Left ventricle myocardium inferior (tissue), 1 donor: ENCODE measurements around the gene ANKRD39. TPM values are rescaled to one million over a fixed set of nuclear protein-coding genes. Genes with fewer than 3 reads are reported as not detected.

Experiments used
- DNase-seq: peaks from one replicate; pipeline ENCODE4 v3.0.0-alpha.2; 2020
- H3K27ac ChIP-seq: fragments of 200-600 bp; replicated peaks from 2 replicates; pipeline ENCODE4 v1.8.0; 2021
- H3K27me3 ChIP-seq: fragments of 200-600 bp; 2 replicates; pipeline ENCODE4 v1.8.0; 2021; ENCODE audit warnings: low read depth
- H3K36me3 ChIP-seq: fragments of 200-600 bp; 2 replicates; pipeline ENCODE4 v1.8.0; 2021
- H3K4me1 ChIP-seq: fragments of 200-600 bp; 2 replicates; pipeline ENCODE4 v1.8.0; 2021
- H3K4me3 ChIP-seq: fragments of 200-600 bp; 2 replicates; pipeline ENCODE4 v1.8.0; 2021; ENCODE audit warnings: mild to moderate bottlenecking, moderate library complexity
- H3K9me3 ChIP-seq: fragments of 200-600 bp; replicated peaks from 2 replicates; pipeline ENCODE4 v1.8.0; 2021
- CTCF ChIP-seq: fragments of 200-600 bp; IDR thresholded peaks from 2 replicates; pipeline ENCODE4 v1.8.0; 2021; ENCODE audit warnings: antibody characterized with exemption, mild to moderate bottlenecking, borderline replicate concordance
- intact Hi-C: fragments of 100-400 bp; cut with micrococcal nuclease; formaldehyde crosslinking; loops from one replicate; pipeline ENCODE4 v1.11.0; 2022
- total RNA-seq: library from RNA; stranded (reverse); fragmentation: NEBNext Ultra II Directional; extraction: Animal tissue kit (Norgen Biotek cat#: 25700); gene quantifications from one replicate; pipeline ENCODE4 v1.2.1, GENCODE V29; 2021
- donor health status: DM: no; HTN: yes; CAD: no; lungs with severe emphysema.

Gene ANKRD39
- total RNA-seq, 1 donor from 2014 or later, result 14.3 TPM

- no peak for TF ChIP-seq CTCF
- no peaks in the 10 kb centered on the region for H3K9me3 ChIP-seq
- H3K4me3 ChIP-seq, result peak overlapping the region; percentile 43
- peaks cover 78% of the 10 kb centered on the region for H3K4me1 ChIP-seq
- H3K27me3 ChIP-seq, result no peaks in the 10 kb centered on the region
- no peak for DNase-seq
- intact Hi-C loops, result loop anchor here (5.0 kb wide), 1 partner anchor 35 kb away; no protein-coding TSS in a partner anchor
- H3K36me3 ChIP-seq, result no peaks in the 10 kb centered on the region
- peak overlapping the region; percentile 98 for H3K27ac ChIP-seq
Measured at GRCh38 chr2:96872591-96873349, 15.0 kb upstream of the ANKRD39 start.

- no peak for DNase-seq
- TF ChIP-seq CTCF, result no peak
- Histone ChIP-seq H3K27me3 (no peaks in the 10 kb centered on the region), H3K4me1 (peaks cover 98% of the 10 kb centered on the region), H3K9me3 (no peaks in the 10 kb centered on the region), H3K36me3 (peaks cover 18% of the 10 kb centered on the region), H3K4me3 (peak overlapping the region; percentile 83), H3K27ac (peak overlapping the region; percentile 98)
- intact Hi-C loops, result loop anchor here (5.0 kb wide), 1 partner anchor 37 kb away; no protein-coding TSS in a partner anchor
Measured at GRCh38 chr2:96870626-96871255, 12.9 kb upstream of the ANKRD39 start.

- peaks cover 98% of the 10 kb centered on the region for H3K4me1 ChIP-seq
- peaks cover 25% of the 10 kb centered on the region for H3K36me3 ChIP-seq
- intact Hi-C loops, result loop anchor here (5.0 kb wide), 1 partner anchor 37 kb away; no protein-coding TSS in a partner anchor
- peak; percentile 79 for DNase-seq
- TF ChIP-seq CTCF, result no peak
- H3K9me3 ChIP-seq, result no peaks in the 10 kb centered on the region
- peak within 1 kb of the TSS; percentile 98 for H3K27ac ChIP-seq
- H3K4me3 ChIP-seq, result peak within 1 kb of the TSS; percentile 83
- no peaks in the 10 kb centered on the region for H3K27me3 ChIP-seq
Measured at GRCh38 chr2:96869822-96870625, 12.2 kb upstream of the ANKRD39 start, which contains the start of gene SEMA4C. SEMA4C (minus strand) TSS chr2:96870080; CDS start chr2:96867886, 2,194 bp downstream.

- intact Hi-C loops, result no loop called here
- Histone ChIP-seq H3K4me1 (peaks cover 98% of the 10 kb centered on the region), H3K9me3 (no peaks in the 10 kb centered on the region), H3K27me3 (no peaks in the 10 kb centered on the region), H3K27ac (peak overlapping the region; percentile 98), H3K36me3 (peaks cover 32% of the 10 kb centered on the region), H3K4me3 (peak overlapping the region; percentile 83)
- DNase-seq, result peak; percentile 87
- TF ChIP-seq CTCF, result peak; percentile 33
Measured at GRCh38 chr2:96869281-96869821, 11.5 kb upstream of the ANKRD39 start.
